Activated CD4-positive, alpha-beta memory T cell treated with anti-CD3 and anti-CD28 coated beads for 36 hours (primary cell): ENCODE measurements around the gene RPTOR. TPM values are rescaled to one million over a fixed set of nuclear protein-coding genes. Genes with fewer than 3 reads are reported as not detected.
A peak's percentile ranks its signal among the peaks of the same experiment; 100 is the strongest.
"Not testable (repeated sequence)": the region's sequence is repeated elsewhere in the genome, so short reads cannot be mapped to it uniquely, and the experiment has no call there.

Experiments used
- CTCF ChIA-PET: fragments of 350-600 bp; sonication (Branson Sonifier 250); formaldehyde crosslinking; loops from one replicate; lab custom pipeline; 2021; ENCODE audit warnings: antibody characterized with exemption, inconsistent platforms; lab: Charles Lee
- POLR2A ChIA-PET: fragments of 350-600 bp; sonication (Branson Sonifier 250); formaldehyde crosslinking; loops from one replicate; lab custom pipeline; 2021; ENCODE audit warnings: antibody characterized with exemption; lab: Charles Lee
- DNase-seq: peaks from one replicate; pipeline ENCODE4 v3.0.0-alpha.2; 2020
- H3K27ac Mint-ChIP-seq: one replicate; pipeline ENCODE4 v1.8.0; 2021; ENCODE audit warnings: mixed read lengths
- H3K27me3 Mint-ChIP-seq: one replicate; pipeline ENCODE4 v1.8.0; 2021; ENCODE audit warnings: mixed read lengths
- H3K36me3 Mint-ChIP-seq: one replicate; pipeline ENCODE4 v1.8.0; 2021; ENCODE audit warnings: mixed read lengths
- H3K4me1 Mint-ChIP-seq: one replicate; pipeline ENCODE4 v1.8.0; 2021; ENCODE audit warnings: low read depth, mixed read lengths
- H3K4me3 Mint-ChIP-seq: one replicate; pipeline ENCODE4 v1.8.0; 2021; ENCODE audit warnings: mild to moderate bottlenecking, mixed read lengths
- H3K9me3 Mint-ChIP-seq: one replicate; pipeline ENCODE4 v1.8.0; 2021; ENCODE audit warnings: mixed read lengths
- intact Hi-C: fragments of 100-400 bp; cut with micrococcal nuclease; formaldehyde crosslinking; loops from one replicate; pipeline ENCODE4 v1.15.1; 2023
- total RNA-seq, 2 experiments: library from RNA; stranded (reverse); gene quantifications; one replicate each; pipeline ENCODE4 v1.2.3, GENCODE V29; 2021

Gene RPTOR
- total RNA-seq, 2 experiments from 2014 or later = 41.5 to 47.9 TPM

- CTCF ChIA-PET = interaction anchor here (1.0 kb wide), 1 partner anchor 44 kb away, joined by 3 read pairs; no protein-coding TSS in a partner anchor
- H3K27me3 Mint-ChIP-seq = peaks cover 14% of the 10 kb centered on the region
- no peaks in the 10 kb centered on the region for H3K36me3 Mint-ChIP-seq
- no peaks in the 10 kb centered on the region for H3K4me1 Mint-ChIP-seq
- POLR2A ChIA-PET = no interaction called here
- DNase-seq = no peak
- H3K27ac Mint-ChIP-seq = no peak overlapping the region
- intact Hi-C loops = no loop called here
- no peaks in the 10 kb centered on the region for H3K9me3 Mint-ChIP-seq
- no peak overlapping the region for H3K4me3 Mint-ChIP-seq
Observed at GRCh38 chr17:80531400-80531799, 13.2 kb upstream of the RPTOR start.

- intact Hi-C loops, H3K27ac Mint-ChIP-seq, H3K4me3 Mint-ChIP-seq, H3K9me3 Mint-ChIP-seq, DNase-seq, POLR2A ChIA-PET, H3K36me3 Mint-ChIP-seq, CTCF ChIA-PET, H3K4me1 Mint-ChIP-seq: not testable (repeated sequence)
- peaks cover 13% of the 10 kb centered on the region for H3K27me3 Mint-ChIP-seq
Observed at GRCh38 chr17:80537386-80537785, 7.3 kb upstream of the RPTOR start.

GRCh38 chr17:80538484-80538883 lies 6.2 kb upstream of the RPTOR start:
- no peak for DNase-seq
- Mint-ChIP-seq H3K4me3 (no peak overlapping the region), H3K27me3 (peaks cover 17% of the 10 kb centered on the region), H3K4me1 (peaks cover 4% of the 10 kb centered on the region), H3K9me3 (no peaks in the 10 kb centered on the region), H3K27ac (no peak overlapping the region), H3K36me3 (no peaks in the 10 kb centered on the region)
- intact Hi-C loops = no loop called here
- ChIA-PET CTCF (interaction anchor here (0.6 kb wide), 1 partner anchor 480 kb away, joined by 4 read pairs; no protein-coding TSS in a partner anchor), POLR2A (no interaction called here)

- H3K9me3 Mint-ChIP-seq = no peaks in the 10 kb centered on the region
- no peak overlapping the region for H3K27ac Mint-ChIP-seq
- no peak overlapping the region for H3K4me3 Mint-ChIP-seq
- no peaks in the 10 kb centered on the region for H3K36me3 Mint-ChIP-seq
- DNase-seq = no peak
- ChIA-PET POLR2A (no interaction called here), CTCF (no interaction called here)
- peaks cover 4% of the 10 kb centered on the region for H3K4me1 Mint-ChIP-seq
- intact Hi-C loops = no loop called here
- H3K27me3 Mint-ChIP-seq = peaks cover 17% of the 10 kb centered on the region
Observed at GRCh38 chr17:80539022-80539641, 5.5 kb upstream of the RPTOR start.

- Mint-ChIP-seq H3K36me3 (peaks cover 2% of the 10 kb centered on the region), H3K27me3 (peaks cover 12% of the 10 kb centered on the region), H3K9me3 (no peaks in the 10 kb centered on the region), H3K27ac (peak overlapping the region; percentile 88), H3K4me3 (peak overlapping the region; percentile 96), H3K4me1 (peaks cover 29% of the 10 kb centered on the region)
- ChIA-PET CTCF (interaction anchor here (0.8 to 2.4 kb wide), 4 partner anchors 30 to 557 kb away, joined by 3 to 9 read pairs (median 5); no protein-coding TSS in a partner anchor), POLR2A (interaction anchor here (0.8 to 1.9 kb wide), 3 partner anchors 13 to 385 kb away, joined by 3 to 6 read pairs (median 3); no protein-coding TSS in a partner anchor)
- no peak for DNase-seq
- intact Hi-C loops = no loop called here
Observed at GRCh38 chr17:80545499-80545826, 825 bp downstream of the RPTOR start.

GRCh38 chr17:80546267-80546666 lies 1.6 kb downstream of the RPTOR start:
- DNase-seq = no peak
- ChIA-PET POLR2A (interaction anchor here (1.0 kb wide), 1 partner anchor 14 kb away, joined by 3 read pairs; no protein-coding TSS in a partner anchor), CTCF (interaction anchor here (0.6 to 2.4 kb wide), 6 partner anchors 28 to 556 kb away, joined by 3 to 7 read pairs (median 3); no protein-coding TSS in a partner anchor)
- Mint-ChIP-seq H3K4me3 (peak overlapping the region; percentile 96), H3K27me3 (peaks cover 12% of the 10 kb centered on the region), H3K27ac (peak overlapping the region; percentile 13), H3K9me3 (no peaks in the 10 kb centered on the region), H3K4me1 (peaks cover 30% of the 10 kb centered on the region), H3K36me3 (peaks cover 2% of the 10 kb centered on the region)
- intact Hi-C loops = no loop called here

- ChIA-PET CTCF (no interaction called here), POLR2A (no interaction called here)
- intact Hi-C loops = no loop called here
- DNase-seq = no peak
- peaks cover 6% of the 10 kb centered on the region for H3K4me1 Mint-ChIP-seq
- H3K9me3 Mint-ChIP-seq = no peaks in the 10 kb centered on the region
- no peak overlapping the region for H3K27ac Mint-ChIP-seq
- no peak overlapping the region for H3K4me3 Mint-ChIP-seq
- H3K36me3 Mint-ChIP-seq = peaks cover 5% of the 10 kb centered on the region
- no peaks in the 10 kb centered on the region for H3K27me3 Mint-ChIP-seq
Observed at GRCh38 chr17:80552523-80552922, 7.9 kb downstream of the RPTOR start.

GRCh38 chr17:80555266-80555665 lies 10.6 kb downstream of the RPTOR start:
- Mint-ChIP-seq H3K36me3 (peaks cover 5% of the 10 kb centered on the region), H3K27ac (no peak overlapping the region), H3K4me3 (no peak overlapping the region), H3K9me3 (no peaks in the 10 kb centered on the region), H3K4me1 (peaks cover 6% of the 10 kb centered on the region), H3K27me3 (no peaks in the 10 kb centered on the region)
- CTCF ChIA-PET = interaction anchor here (0.9 to 2.4 kb wide), 2 partner anchors 20 to 128 kb away, joined by 3 to 5 read pairs; no protein-coding TSS in a partner anchor
- POLR2A ChIA-PET = no interaction called here
- intact Hi-C loops = no loop called here
- DNase-seq = no peak

- peaks cover 6% of the 10 kb centered on the region for H3K4me1 Mint-ChIP-seq
- H3K4me3 Mint-ChIP-seq = no peak overlapping the region
- ChIA-PET CTCF (interaction anchor here (1.3 kb wide), 1 partner anchor 18 kb away, joined by 5 read pairs; no protein-coding TSS in a partner anchor), POLR2A (interaction anchor here (0.8 to 1.1 kb wide), 2 partner anchors 14 to 104 kb away, joined by 3 read pairs; partner anchors contain the start of gene RPTOR)
- DNase-seq = peak; percentile 46
- no peak overlapping the region for H3K27ac Mint-ChIP-seq
- H3K27me3 Mint-ChIP-seq = no peaks in the 10 kb centered on the region
- H3K9me3 Mint-ChIP-seq = no peaks in the 10 kb centered on the region
- peaks cover 4% of the 10 kb centered on the region for H3K36me3 Mint-ChIP-seq
- intact Hi-C loops = no loop called here
Observed at GRCh38 chr17:80558046-80558445, 13.4 kb downstream of the RPTOR start.

- intact Hi-C loops = no loop called here
- Mint-ChIP-seq H3K4me3 (no peak overlapping the region), H3K4me1 (peaks cover 7% of the 10 kb centered on the region), H3K9me3 (no peaks in the 10 kb centered on the region), H3K36me3 (no peaks in the 10 kb centered on the region), H3K27ac (no peak overlapping the region), H3K27me3 (no peaks in the 10 kb centered on the region)
- no peak for DNase-seq
- CTCF ChIA-PET = interaction anchor here (0.7 to 1.1 kb wide), 3 partner anchors 16 to 17 kb away, joined by 3 to 4 read pairs (median 4); no protein-coding TSS in a partner anchor
- POLR2A ChIA-PET = no interaction called here
Observed at GRCh38 chr17:80559825-80560251, 15.2 kb downstream of the RPTOR start.

GRCh38 chr17:80561541-80562114 lies 17.0 kb downstream of the RPTOR start:
- intact Hi-C loops = no loop called here
- ChIA-PET CTCF (no interaction called here), POLR2A (no interaction called here)
- Mint-ChIP-seq H3K4me3 (no peak overlapping the region), H3K36me3 (no peaks in the 10 kb centered on the region), H3K27me3 (no peaks in the 10 kb centered on the region), H3K9me3 (no peaks in the 10 kb centered on the region), H3K4me1 (peaks cover 7% of the 10 kb centered on the region), H3K27ac (no peak overlapping the region)
- no peak for DNase-seq

GRCh38 chr17:80564545-80564944 lies 19.9 kb downstream of the RPTOR start:
- Mint-ChIP-seq H3K27me3 (no peaks in the 10 kb centered on the region), H3K4me1 (peaks cover 3% of the 10 kb centered on the region), H3K4me3 (no peak overlapping the region), H3K36me3 (no peaks in the 10 kb centered on the region), H3K9me3 (no peaks in the 10 kb centered on the region), H3K27ac (no peak overlapping the region)
- POLR2A ChIA-PET = no interaction called here
- intact Hi-C loops = no loop called here
- DNase-seq = no peak
- CTCF ChIA-PET = interaction anchor here (1.2 kb wide), 2 partner anchors 8 to 11 kb away, joined by 4 read pairs; no protein-coding TSS in a partner anchor
